Germinal center (tissue), 1 donor: Measurements from ENCODE around the gene RGS6.
A peak's percentile ranks its signal among the peaks of the same experiment; 100 is the strongest.
"Not testable (repeated sequence)": the region's sequence is repeated elsewhere in the genome, so short reads cannot be mapped to it uniquely, and the experiment has no call there.

Source experiments
- DNase-seq: peaks from one replicate; pipeline ENCODE4 v3.0.0; 2012; ENCODE audit warnings: mixed read lengths, low spot score

The RGS6 gene

GRCh38 chr14:72451054-72451972 lies 519.1 kb downstream of the RGS6 start:
- no peak for DNase-seq

- no peak for DNase-seq
Observed at GRCh38 chr14:72452774-72453173, 520.5 kb downstream of the RGS6 start.

- DNase-seq, result no peak
Observed at GRCh38 chr14:72454388-72455160, 522.3 kb downstream of the RGS6 start.

GRCh38 chr14:72457641-72458040 lies 525.4 kb downstream of the RGS6 start:
- no peak for DNase-seq

GRCh38 chr14:72462056-72462455 lies 529.8 kb downstream of the RGS6 start:
- DNase-seq, result no peak

GRCh38 chr14:72463291-72463866 lies 531.1 kb downstream of the RGS6 start:
- DNase-seq, result no peak

GRCh38 chr14:72464226-72464625 lies 532.0 kb downstream of the RGS6 start:
- DNase-seq, result no peak

GRCh38 chr14:72466325-72466724 lies 534.1 kb downstream of the RGS6 start:
- DNase-seq, result no peak

- no peak for DNase-seq
Observed at GRCh38 chr14:72471346-72471745, 539.1 kb downstream of the RGS6 start.

- DNase-seq, result no peak
Observed at GRCh38 chr14:72472845-72473244, 540.6 kb downstream of the RGS6 start.

- peak; percentile 18 for DNase-seq
Observed at GRCh38 chr14:72476657-72477499, 544.6 kb downstream of the RGS6 start.

GRCh38 chr14:72477578-72477977 lies 545.3 kb downstream of the RGS6 start:
- not testable (repeated sequence) for DNase-seq

GRCh38 chr14:72478471-72478893 lies 546.3 kb downstream of the RGS6 start:
- no peak for DNase-seq

- no peak for DNase-seq
Observed at GRCh38 chr14:72479461-72479931, 547.3 kb downstream of the RGS6 start.

GRCh38 chr14:72480464-72481243 lies 548.4 kb downstream of the RGS6 start:
- no peak for DNase-seq

GRCh38 chr14:72483311-72483710 lies 551.1 kb downstream of the RGS6 start:
- no peak for DNase-seq

- no peak for DNase-seq
Observed at GRCh38 chr14:72485695-72486094, 553.5 kb downstream of the RGS6 start.

- DNase-seq, result no peak
Observed at GRCh38 chr14:72488514-72488913, 556.3 kb downstream of the RGS6 start.

GRCh38 chr14:72492196-72492595 lies 560.0 kb downstream of the RGS6 start:
- no peak for DNase-seq

- no peak for DNase-seq
Observed at GRCh38 chr14:72495668-72496067, 563.4 kb downstream of the RGS6 start.

GRCh38 chr14:72498646-72499045 lies 566.4 kb downstream of the RGS6 start:
- DNase-seq, result no peak
